ENCODE results near the gene ENTPD6. TPM values are rescaled to one million over a fixed set of nuclear protein-coding genes. Genes with fewer than 3 reads are reported as not detected.

Gene ENTPD6
- total and polyA plus RNA-seq, 4 experiments from 2014 or later, result 42.1 to 94.3 (median 68.0) TPM

DNA sequence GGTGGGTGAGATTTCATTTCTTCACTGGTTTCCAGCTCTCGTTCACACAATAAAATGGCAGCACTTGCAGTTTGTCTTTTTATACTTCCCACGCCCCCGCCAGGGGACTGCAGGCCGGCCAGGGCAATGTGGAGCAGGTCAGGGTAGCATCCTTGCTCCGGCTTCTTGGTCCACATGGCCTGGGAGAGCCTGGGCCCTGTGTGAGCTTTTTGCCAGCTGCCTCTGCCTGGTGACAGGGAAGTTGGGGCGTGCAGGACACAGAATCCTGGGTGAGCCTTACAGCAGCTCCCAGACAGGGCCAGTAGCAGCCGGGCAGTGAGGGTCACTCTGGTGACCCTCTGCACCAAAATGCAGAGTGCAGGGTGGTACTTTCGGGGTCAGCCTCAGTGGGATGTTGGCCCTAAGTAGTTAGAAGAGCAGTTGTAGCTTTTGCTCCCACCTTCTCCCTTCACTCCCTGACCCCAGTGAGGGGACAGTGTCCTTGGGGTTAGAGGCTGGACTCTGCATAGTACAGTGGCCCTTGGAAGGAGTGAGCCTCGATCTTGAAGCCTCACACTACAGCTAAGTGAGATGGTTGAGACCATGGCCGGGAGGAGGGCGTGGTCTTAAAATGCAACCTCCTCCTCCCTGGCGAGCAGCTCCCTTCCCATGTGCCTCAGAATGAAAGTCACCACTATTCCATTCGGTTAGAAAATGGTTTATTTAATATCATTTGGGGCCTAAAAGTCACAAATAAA, 76.1 kb downstream of the ENTPD6 start:
- H3K36me3 ChIP-seq (ENCODE audit: insufficient read depth, low read length), result peaks cover 33% of the 10 kb centered on the region
- H3K9me3 ChIP-seq (ENCODE audit: control insufficient read depth in 1 of 2, low read length in 2 of 2), result no peaks in the 10 kb centered on the region
- no peaks in the 10 kb centered on the region for H3K27me3 ChIP-seq (ENCODE audit: insufficient read depth, low read length)
- no peak for DNase-seq
- H3K27ac ChIP-seq (ENCODE audit: low read depth, low read length), result no peak overlapping the region
- H3K27ac Mint-ChIP-seq, result no peak overlapping the region
- POLR2A ChIA-PET (ENCODE audit: partially characterized antibody), result no interaction called here
- intact Hi-C loops (cut with micrococcal nuclease), result no loop called here
- H3K4me1 Mint-ChIP-seq, result peaks cover 0 to 5% (median 4%) of the 10 kb centered on the region in 4 donors
- peaks cover 15 to 55% of the 10 kb centered on the region in 2 donors for H3K36me3 Mint-ChIP-seq
- no peak overlapping the region for H3K4me3 ChIP-seq (ENCODE audit: low read length in 2 of 2)
- H3K27me3 Mint-ChIP-seq, result no peaks in the 10 kb centered on the region
- no peaks in the 10 kb centered on the region for H3K4me1 ChIP-seq (ENCODE audit: insufficient read depth, low read length)
- no peaks in the 10 kb centered on the region for H3K9me3 Mint-ChIP-seq
- H3K4me3 Mint-ChIP-seq, result no peak overlapping the region
- CTCF ChIA-PET (ENCODE audit: partially characterized antibody), result no interaction called here

DNA sequence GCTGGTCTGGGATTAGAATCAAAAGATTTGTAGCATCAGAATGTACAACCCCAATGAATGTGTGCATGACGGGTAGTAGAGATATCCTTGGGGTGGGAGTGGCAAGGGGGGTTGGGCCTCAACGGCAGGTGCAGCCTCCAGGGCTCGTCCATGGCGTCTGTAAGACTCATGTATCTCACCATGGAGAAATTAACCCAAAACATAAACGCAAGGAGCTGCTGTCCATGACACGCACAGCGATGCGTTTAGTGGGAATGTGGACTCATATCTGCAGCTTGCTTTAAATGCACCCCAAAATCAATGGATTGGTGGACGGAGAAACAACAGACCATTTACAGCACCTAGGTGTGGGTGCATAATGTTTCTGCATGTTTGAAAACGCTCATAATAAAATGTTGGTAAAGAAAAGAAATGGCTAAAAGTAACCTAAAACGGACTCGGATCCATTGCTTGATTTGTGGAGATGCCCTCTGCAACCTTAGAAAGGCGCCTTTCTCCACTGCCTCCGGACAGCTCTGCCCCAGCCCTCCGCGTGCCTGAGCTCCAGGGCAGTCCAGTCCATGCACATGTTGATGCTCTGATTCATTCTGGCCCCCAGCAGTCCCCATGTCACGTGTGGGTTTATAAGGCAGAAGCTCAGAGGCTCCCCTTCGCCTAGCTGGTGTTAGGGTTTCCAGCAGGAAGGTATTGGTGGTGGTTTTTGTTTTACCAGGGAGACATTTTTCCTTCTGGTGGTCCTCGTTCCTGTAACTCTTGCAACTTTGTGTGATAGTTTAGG, 76.9 kb downstream of the ENTPD6 start:
- DNase-seq, result no peak
- Histone ChIP-seq H3K27me3 (ENCODE audit: insufficient read depth, low read length) (no peaks in the 10 kb centered on the region), H3K36me3 (ENCODE audit: insufficient read depth, low read length) (peaks cover 39% of the 10 kb centered on the region), H3K27ac (ENCODE audit: low read depth, low read length) (no peak overlapping the region), H3K9me3 (ENCODE audit: control insufficient read depth in 1 of 2, low read length in 2 of 2) (no peaks in the 10 kb centered on the region), H3K4me3 (ENCODE audit: low read length in 2 of 2) (no peak overlapping the region), H3K4me1 (ENCODE audit: insufficient read depth, low read length) (no peaks in the 10 kb centered on the region)
- Mint-ChIP-seq H3K9me3 (no peaks in the 10 kb centered on the region), H3K36me3 (peaks cover 15 to 61% of the 10 kb centered on the region in 2 donors), H3K27me3 (no peaks in the 10 kb centered on the region), H3K27ac (peak overlapping the region in 1 of 7 donors; percentile 47), H3K4me3 (no peak overlapping the region), H3K4me1 (peaks cover 0 to 1% (median 0%) of the 10 kb centered on the region in 4 donors)
- ChIA-PET CTCF (ENCODE audit: partially characterized antibody) (interaction anchor here (1.4 kb wide), 1 partner anchor 126 kb away, joined by 3 read pairs; no protein-coding TSS in a partner anchor), POLR2A (ENCODE audit: partially characterized antibody) (no interaction called here)
- intact Hi-C loops (cut with micrococcal nuclease), result no loop called here

DNA sequence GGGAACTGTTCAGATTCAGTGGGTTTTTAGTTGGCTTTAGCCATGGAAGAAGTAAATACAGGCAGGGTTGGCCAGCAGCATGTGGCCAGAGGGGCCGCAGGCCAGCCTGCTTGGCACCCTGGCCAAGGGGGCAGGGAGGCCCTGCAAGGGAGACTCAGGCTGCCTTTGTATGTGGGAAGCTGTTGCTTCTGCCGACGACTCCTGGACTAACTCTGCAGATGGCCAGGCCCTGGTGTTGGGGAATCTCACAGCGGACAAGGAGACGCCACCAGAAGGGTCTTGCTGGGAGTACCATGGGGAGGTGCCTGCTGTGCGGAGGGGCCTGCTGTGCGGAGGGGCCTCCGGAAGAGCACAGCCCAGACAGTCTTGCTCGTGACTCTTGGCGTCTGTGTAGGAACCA, 77.5 kb downstream of the ENTPD6 start:
- intact Hi-C loops (cut with micrococcal nuclease), result no loop called here
- Histone ChIP-seq H3K9me3 (ENCODE audit: control insufficient read depth in 1 of 2, low read length in 2 of 2) (no peaks in the 10 kb centered on the region), H3K27me3 (ENCODE audit: insufficient read depth, low read length) (no peaks in the 10 kb centered on the region), H3K27ac (ENCODE audit: low read depth, low read length) (no peak overlapping the region), H3K4me3 (ENCODE audit: low read length in 2 of 2) (no peak overlapping the region), H3K36me3 (ENCODE audit: insufficient read depth, low read length) (peaks cover 39% of the 10 kb centered on the region), H3K4me1 (ENCODE audit: insufficient read depth, low read length) (no peaks in the 10 kb centered on the region)
- H3K36me3 Mint-ChIP-seq, result peaks cover 15 to 66% of the 10 kb centered on the region in 2 donors
- no peak overlapping the region for H3K4me3 Mint-ChIP-seq
- peak overlapping the region in 1 of 7 donors; percentile 47 for H3K27ac Mint-ChIP-seq
- DNase-seq, result no peak
- POLR2A ChIA-PET (ENCODE audit: partially characterized antibody), result no interaction called here
- no peaks in the 10 kb centered on the region for H3K4me1 Mint-ChIP-seq
- H3K27me3 Mint-ChIP-seq, result no peaks in the 10 kb centered on the region
- CTCF ChIA-PET (ENCODE audit: partially characterized antibody), result interaction anchor here (1.4 kb wide), 1 partner anchor 126 kb away, joined by 3 read pairs; no protein-coding TSS in a partner anchor
- no peaks in the 10 kb centered on the region for H3K9me3 Mint-ChIP-seq

DNA sequence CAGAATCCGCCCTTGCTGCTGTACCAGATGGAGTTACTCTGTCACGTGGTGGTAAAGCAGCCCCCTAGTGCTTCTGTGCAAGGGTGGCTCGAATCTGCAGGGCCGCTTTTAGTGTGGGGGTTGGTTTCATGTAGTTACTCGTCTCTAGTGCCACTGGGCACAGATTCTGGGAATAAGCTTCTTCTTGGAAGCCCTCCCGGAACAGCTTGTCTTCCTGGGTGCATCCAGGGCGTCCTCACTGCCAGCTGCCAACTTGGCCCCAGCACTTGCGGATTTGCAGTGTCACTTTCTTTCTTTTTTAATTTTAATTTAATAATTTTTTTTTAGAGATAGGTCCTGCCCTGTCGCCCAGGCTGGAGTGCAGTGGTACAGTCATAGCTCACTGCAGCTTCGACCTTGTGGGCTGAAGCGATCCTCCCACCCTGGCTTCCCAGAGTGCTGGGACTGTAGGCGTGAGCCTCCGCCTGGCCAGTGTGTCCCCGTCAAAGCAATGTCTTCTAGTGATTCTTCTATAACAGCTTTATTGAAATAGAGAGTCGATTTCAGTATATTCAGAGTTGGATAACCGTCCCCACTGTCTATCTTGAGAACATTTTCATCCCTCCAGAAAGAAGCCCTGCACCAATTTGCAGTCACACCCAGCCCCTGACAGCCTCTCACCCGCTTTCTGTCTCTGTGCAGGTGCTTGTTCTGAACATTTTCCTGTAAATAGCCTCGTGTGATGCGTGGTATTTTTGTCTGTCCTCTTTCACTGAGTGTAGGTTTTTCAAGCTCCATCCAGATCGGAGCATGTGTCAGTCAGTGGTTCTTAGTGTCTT, 78.2 kb downstream of the ENTPD6 start:
- no peaks in the 10 kb centered on the region for H3K9me3 Mint-ChIP-seq

DNA sequence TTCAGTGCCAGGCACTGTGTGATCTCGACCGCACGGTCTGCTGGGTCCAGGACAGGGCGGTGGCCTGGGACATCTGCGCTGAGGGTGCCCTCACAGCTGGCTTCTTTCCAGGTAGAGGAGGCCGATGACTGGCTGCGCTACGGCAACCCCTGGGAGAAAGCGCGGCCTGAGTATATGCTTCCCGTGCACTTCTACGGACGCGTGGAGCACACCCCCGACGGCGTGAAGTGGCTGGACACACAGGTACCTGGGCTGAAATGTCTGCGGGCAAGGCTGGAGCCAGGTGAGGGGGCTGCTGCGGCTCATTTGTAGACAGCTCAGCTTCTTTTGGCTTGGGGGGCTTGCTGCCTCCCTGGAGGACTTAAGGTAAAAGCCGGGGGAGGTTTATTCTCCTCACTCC, 79.0 kb downstream of the ENTPD6 start:
- peaks cover 10 to 61% of the 10 kb centered on the region in 2 donors for H3K36me3 Mint-ChIP-seq
- H3K9me3 Mint-ChIP-seq, result no peaks in the 10 kb centered on the region
- no peak overlapping the region for H3K4me3 Mint-ChIP-seq
- Histone ChIP-seq H3K4me3 (ENCODE audit: low read length in 2 of 2) (no peak overlapping the region), H3K27ac (ENCODE audit: low read depth, low read length) (no peak overlapping the region), H3K4me1 (ENCODE audit: insufficient read depth, low read length) (no peaks in the 10 kb centered on the region), H3K36me3 (ENCODE audit: insufficient read depth, low read length) (peaks cover 43% of the 10 kb centered on the region), H3K27me3 (ENCODE audit: insufficient read depth, low read length) (no peaks in the 10 kb centered on the region), H3K9me3 (ENCODE audit: control insufficient read depth in 1 of 2, low read length in 2 of 2) (no peaks in the 10 kb centered on the region)
- DNase-seq, result no peak
- POLR2A ChIA-PET (ENCODE audit: partially characterized antibody), result no interaction called here
- no peak overlapping the region for H3K27ac Mint-ChIP-seq
- H3K27me3 Mint-ChIP-seq, result no peaks in the 10 kb centered on the region
- CTCF ChIA-PET (ENCODE audit: partially characterized antibody), result no interaction called here
- no peaks in the 10 kb centered on the region for H3K4me1 Mint-ChIP-seq
- intact Hi-C loops (cut with micrococcal nuclease), result no loop called here

More for the DNA sequence above, 78.2 kb downstream of the ENTPD6 start:
- CTCF ChIA-PET (ENCODE audit: partially characterized antibody), result interaction anchor here (1.4 kb wide), 1 partner anchor 125 kb away, joined by 3 read pairs; no protein-coding TSS in a partner anchor
- no peaks in the 10 kb centered on the region for H3K4me1 Mint-ChIP-seq
- DNase-seq, result no peak
- H3K4me3 ChIP-seq (ENCODE audit: low read length in 2 of 2), result no peak overlapping the region
- no peaks in the 10 kb centered on the region for H3K9me3 ChIP-seq (ENCODE audit: control insufficient read depth in 1 of 2, low read length in 2 of 2)
- peak overlapping the region in 1 of 7 donors; percentile 46 for H3K27ac Mint-ChIP-seq
- no peak overlapping the region for H3K27ac ChIP-seq (ENCODE audit: low read depth, low read length)
- peaks cover 39% of the 10 kb centered on the region for H3K36me3 ChIP-seq (ENCODE audit: insufficient read depth, low read length)
- POLR2A ChIA-PET (ENCODE audit: partially characterized antibody), result no interaction called here
- H3K27me3 Mint-ChIP-seq, result no peaks in the 10 kb centered on the region
- peaks cover 15 to 63% of the 10 kb centered on the region in 2 donors for H3K36me3 Mint-ChIP-seq
- no peak overlapping the region for H3K4me3 Mint-ChIP-seq
- H3K4me1 ChIP-seq (ENCODE audit: insufficient read depth, low read length), result no peaks in the 10 kb centered on the region
- no peaks in the 10 kb centered on the region for H3K27me3 ChIP-seq (ENCODE audit: insufficient read depth, low read length)
- intact Hi-C loops (cut with micrococcal nuclease), result no loop called here

DNA sequence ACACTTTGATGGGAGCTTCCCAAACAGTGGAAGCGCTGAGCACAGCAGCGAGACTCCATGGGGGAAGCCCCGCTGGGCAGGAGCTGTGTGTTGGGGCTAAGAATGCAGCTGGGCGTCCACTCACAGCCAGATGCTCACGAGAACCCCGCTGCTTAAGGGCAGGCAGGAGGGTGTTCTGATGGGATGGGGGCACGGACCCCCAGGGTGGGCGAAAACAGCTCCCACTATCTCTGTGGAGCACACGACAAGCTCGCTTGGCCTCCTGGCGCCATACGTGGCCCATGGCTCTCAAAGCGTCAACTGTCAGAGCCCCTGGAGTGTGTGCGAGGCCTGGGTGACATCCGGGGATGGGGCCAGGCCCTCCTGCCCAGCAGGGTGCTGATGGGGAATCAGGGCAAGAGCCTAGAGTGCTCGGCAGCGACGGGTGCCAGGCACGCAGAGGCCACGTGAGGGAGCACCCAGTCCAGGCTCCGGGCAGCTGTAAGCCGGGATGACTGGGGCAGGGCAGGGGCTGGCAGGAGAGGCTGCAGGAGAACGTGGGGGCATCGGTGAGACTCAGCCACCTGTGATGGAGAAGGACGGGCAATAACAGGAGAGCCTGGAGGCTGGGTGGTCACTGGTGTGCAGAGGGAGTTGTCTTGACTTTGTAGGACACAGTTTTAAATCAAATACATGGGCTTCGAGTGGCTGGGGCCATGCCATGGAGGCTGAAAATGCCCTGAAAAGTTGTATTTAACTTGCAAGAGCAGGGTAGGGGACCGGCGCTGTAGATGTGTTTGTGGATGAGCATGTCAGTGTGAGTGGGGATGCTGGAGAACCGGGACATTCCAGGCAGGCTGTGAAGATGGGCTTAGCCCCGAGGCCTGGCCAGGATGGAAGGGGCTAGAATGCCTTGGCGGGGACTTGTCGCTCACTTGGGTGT, 79.6 kb downstream of the ENTPD6 start:
- peaks cover 14 to 63% of the 10 kb centered on the region in 2 donors for H3K36me3 Mint-ChIP-seq

More for the DNA sequence above, 79.6 kb downstream of the ENTPD6 start:
- ChIA-PET CTCF (ENCODE audit: partially characterized antibody) (no interaction called here), POLR2A (ENCODE audit: partially characterized antibody) (no interaction called here)
- Histone ChIP-seq H3K9me3 (ENCODE audit: control insufficient read depth in 1 of 2, low read length in 2 of 2) (no peaks in the 10 kb centered on the region), H3K27ac (ENCODE audit: low read depth, low read length) (no peak overlapping the region), H3K4me1 (ENCODE audit: insufficient read depth, low read length) (no peaks in the 10 kb centered on the region), H3K36me3 (ENCODE audit: insufficient read depth, low read length) (peaks cover 49% of the 10 kb centered on the region), H3K4me3 (ENCODE audit: low read length in 2 of 2) (no peak overlapping the region), H3K27me3 (ENCODE audit: insufficient read depth, low read length) (no peaks in the 10 kb centered on the region)
- intact Hi-C loops (cut with micrococcal nuclease), result no loop called here
- H3K27me3 Mint-ChIP-seq, result no peaks in the 10 kb centered on the region
- no peak overlapping the region for H3K4me3 Mint-ChIP-seq
- no peak for DNase-seq
- H3K27ac Mint-ChIP-seq, result peak overlapping the region in 2 of 7 donors; percentile 34 to 35
- no peaks in the 10 kb centered on the region for H3K4me1 Mint-ChIP-seq
- no peaks in the 10 kb centered on the region for H3K9me3 Mint-ChIP-seq
